T1000 (cell line): ENCODE data around the gene TELO2.
"Not testable (repeated sequence)": the region's sequence is repeated elsewhere in the genome, so short reads cannot be mapped to it uniquely, and the experiment has no call there.

Source experiments
- DNase-seq: peaks from one replicate; lab custom pipeline; 2025; ENCODE audit warnings: mixed read lengths; lab: John Stamatoyannopoulos, UW

Gene TELO2

GRCh38 chr16:1457489-1458245 is 35.5 kb upstream of the TELO2 start:
- no peak for DNase-seq

- DNase-seq, result no peak
These were observed 34.7 kb upstream of the TELO2 start for GRCh38 chr16:1458336-1458976.

GRCh38 chr16:1458977-1459341 is 34.2 kb upstream of the TELO2 start:
- DNase-seq, result no peak

GRCh38 chr16:1459967-1460366 is 33.2 kb upstream of the TELO2 start:
- DNase-seq, result no peak

GRCh38 chr16:1460602-1461138 is 32.5 kb upstream of the TELO2 start:
- DNase-seq, result no peak

- no peak for DNase-seq
These were observed 32.0 kb upstream of the TELO2 start for GRCh38 chr16:1461146-1461545.

GRCh38 chr16:1464196-1464893 is 28.8 kb upstream of the TELO2 start:
- no peak for DNase-seq

- no peak for DNase-seq
These were observed 28.1 kb upstream of the TELO2 start for GRCh38 chr16:1464894-1465566.

GRCh38 chr16:1465567-1465915 is 27.6 kb upstream of the TELO2 start:
- DNase-seq, result no peak

- no peak for DNase-seq
These were observed 27.1 kb upstream of the TELO2 start for GRCh38 chr16:1466054-1466453.

GRCh38 chr16:1466968-1467521 is 26.1 kb upstream of the TELO2 start:
- no peak for DNase-seq

GRCh38 chr16:1468426-1468810 is 24.7 kb upstream of the TELO2 start:
- no peak for DNase-seq

GRCh38 chr16:1469141-1469540 is 24.0 kb upstream of the TELO2 start:
- not testable (repeated sequence) for DNase-seq

GRCh38 chr16:1469693-1470201 is 23.4 kb upstream of the TELO2 start:
- no peak for DNase-seq

- no peak for DNase-seq
These were observed 22.5 kb upstream of the TELO2 start for GRCh38 chr16:1470481-1471251.

- DNase-seq, result no peak
These were observed 21.5 kb upstream of the TELO2 start for GRCh38 chr16:1471569-1472194.

- DNase-seq, result no peak
These were observed 20.2 kb upstream of the TELO2 start for GRCh38 chr16:1472974-1473373.

GRCh38 chr16:1474082-1474795 is 18.9 kb upstream of the TELO2 start:
- DNase-seq, result no peak

- peak; percentile 63 for DNase-seq
These were observed 18.2 kb upstream of the TELO2 start, which contains the start of gene CLCN7 for GRCh38 chr16:1474796-1475551. CLCN7 (minus strand) TSS chr16:1475028; CDS start chr16:1474974, 54 bp downstream.
